Activated T-helper 1 cell treated with anti-CD3 and anti-CD28 coated beads, Interleukin-12 subunit alpha, Interleukin-12 subunit beta, Interleukin-2, Interleukin-4 antibody, amounts not matched to agents 30 ng/mL and 10 ng/mL and 1 ng/mL, durations not matched to agents 14 hours and 24 hours and 36 hours (primary cell): Measurements from ENCODE around the gene LAIR2. TPM values are rescaled to one million over a fixed set of nuclear protein-coding genes. Genes with fewer than 3 reads are reported as not detected.
A peak's percentile ranks its signal among the peaks of the same experiment; 100 is the strongest.
"Not testable (repeated sequence)": the region's sequence is repeated elsewhere in the genome, so short reads cannot be mapped to it uniquely, and the experiment has no call there.

ENCODE experiments used
- DNase-seq: peaks from one replicate; pipeline ENCODE4 v3.0.0; 2021; ENCODE audit warnings: low spot score
- H3K27ac Mint-ChIP-seq: one replicate; pipeline ENCODE4 v1.8.0; 2021; ENCODE audit warnings: mild to moderate bottlenecking, mixed read lengths
- H3K27me3 Mint-ChIP-seq: one replicate; pipeline ENCODE4 v1.8.0; 2022; ENCODE audit warnings: mild to moderate bottlenecking, moderate library complexity, mixed read lengths; ENCODE audit not compliant: insufficient read depth
- H3K36me3 Mint-ChIP-seq: one replicate; pipeline ENCODE4 v1.8.0; 2021; ENCODE audit warnings: low read depth, mixed read lengths
- H3K4me1 Mint-ChIP-seq: one replicate; pipeline ENCODE4 v1.8.0; 2021; ENCODE audit warnings: low read depth, mixed read lengths
- H3K4me3 Mint-ChIP-seq: one replicate; pipeline ENCODE4 v1.8.0; 2021; ENCODE audit warnings: mild to moderate bottlenecking, moderate library complexity, mixed read lengths
- H3K9me3 Mint-ChIP-seq: one replicate; pipeline ENCODE4 v1.8.0; 2021; ENCODE audit warnings: mixed read lengths
- intact Hi-C: fragments of 100-400 bp; cut with micrococcal nuclease; formaldehyde crosslinking; loops from one replicate; pipeline ENCODE4 v1.15.1; 2024
- total RNA-seq: library from RNA; stranded (reverse); gene quantifications from 2 replicates; pipeline ENCODE4 v1.2.3, GENCODE V29; 2022

The LAIR2 gene
- total RNA-seq, 1 donor from 2014 or later, result 49.1 TPM

GRCh38 chr19:54509200-54509940 lies 6.7 kb downstream of the LAIR2 start:
- H3K27ac Mint-ChIP-seq, DNase-seq, H3K27me3 Mint-ChIP-seq, H3K4me3 Mint-ChIP-seq, H3K9me3 Mint-ChIP-seq, H3K36me3 Mint-ChIP-seq, intact Hi-C loops: not testable (repeated sequence)
- peaks cover 24% of the 10 kb centered on the region for H3K4me1 Mint-ChIP-seq

GRCh38 chr19:54515156-54515555 lies 12.5 kb downstream of the LAIR2 start:
- intact Hi-C loops, result no loop called here
- Mint-ChIP-seq H3K27ac (no peak overlapping the region), H3K9me3 (peaks cover 4% of the 10 kb centered on the region), H3K27me3 (peaks cover 3% of the 10 kb centered on the region), H3K36me3 (peaks cover 5% of the 10 kb centered on the region), H3K4me1 (peaks cover 24% of the 10 kb centered on the region), H3K4me3 (no peak overlapping the region)
- no peak for DNase-seq

DNA sequence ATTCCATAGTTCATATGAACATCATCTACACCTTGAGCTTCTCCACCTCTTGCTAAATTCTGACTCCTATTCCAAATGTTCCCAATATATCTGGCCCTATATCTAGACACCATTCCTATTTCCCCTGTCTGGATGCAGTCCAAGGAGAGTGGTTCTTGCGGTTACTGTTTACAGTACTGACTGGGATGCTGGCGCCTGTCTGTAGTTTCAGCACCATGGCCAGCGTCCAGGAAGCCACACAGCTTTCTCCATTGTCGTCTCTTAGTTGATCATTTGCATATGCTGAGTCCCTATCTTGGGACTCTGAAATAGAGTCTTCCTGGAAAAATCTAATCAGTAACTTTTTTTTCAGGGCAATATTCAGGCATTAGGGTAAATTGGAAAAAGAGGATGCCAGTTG lies 14.9 kb downstream of the LAIR2 start:
- Mint-ChIP-seq H3K4me1 (peaks cover 46% of the 10 kb centered on the region), H3K9me3 (peaks cover 4% of the 10 kb centered on the region), H3K4me3 (no peak overlapping the region), H3K36me3 (peaks cover 5% of the 10 kb centered on the region), H3K27ac (no peak overlapping the region), H3K27me3 (peaks cover 3% of the 10 kb centered on the region)
- intact Hi-C loops, result no loop called here
- peak; percentile 53 for DNase-seq

- peak overlapping the region; percentile 91 for H3K27ac Mint-ChIP-seq
- peak overlapping the region; percentile 71 for H3K4me3 Mint-ChIP-seq
- peaks cover 4% of the 10 kb centered on the region for H3K9me3 Mint-ChIP-seq
- intact Hi-C loops, result loop anchor here (2.0 kb wide), 2 partner anchors 14 to 16 kb away; partner anchors contain the start of gene LAIR2
- peaks cover 3% of the 10 kb centered on the region for H3K27me3 Mint-ChIP-seq
- H3K4me1 Mint-ChIP-seq, result peaks cover 59% of the 10 kb centered on the region
- peaks cover 6% of the 10 kb centered on the region for H3K36me3 Mint-ChIP-seq
- DNase-seq, result peak; percentile 51
Measured at GRCh38 chr19:54518844-54519243, 16.2 kb downstream of the LAIR2 start.

DNA sequence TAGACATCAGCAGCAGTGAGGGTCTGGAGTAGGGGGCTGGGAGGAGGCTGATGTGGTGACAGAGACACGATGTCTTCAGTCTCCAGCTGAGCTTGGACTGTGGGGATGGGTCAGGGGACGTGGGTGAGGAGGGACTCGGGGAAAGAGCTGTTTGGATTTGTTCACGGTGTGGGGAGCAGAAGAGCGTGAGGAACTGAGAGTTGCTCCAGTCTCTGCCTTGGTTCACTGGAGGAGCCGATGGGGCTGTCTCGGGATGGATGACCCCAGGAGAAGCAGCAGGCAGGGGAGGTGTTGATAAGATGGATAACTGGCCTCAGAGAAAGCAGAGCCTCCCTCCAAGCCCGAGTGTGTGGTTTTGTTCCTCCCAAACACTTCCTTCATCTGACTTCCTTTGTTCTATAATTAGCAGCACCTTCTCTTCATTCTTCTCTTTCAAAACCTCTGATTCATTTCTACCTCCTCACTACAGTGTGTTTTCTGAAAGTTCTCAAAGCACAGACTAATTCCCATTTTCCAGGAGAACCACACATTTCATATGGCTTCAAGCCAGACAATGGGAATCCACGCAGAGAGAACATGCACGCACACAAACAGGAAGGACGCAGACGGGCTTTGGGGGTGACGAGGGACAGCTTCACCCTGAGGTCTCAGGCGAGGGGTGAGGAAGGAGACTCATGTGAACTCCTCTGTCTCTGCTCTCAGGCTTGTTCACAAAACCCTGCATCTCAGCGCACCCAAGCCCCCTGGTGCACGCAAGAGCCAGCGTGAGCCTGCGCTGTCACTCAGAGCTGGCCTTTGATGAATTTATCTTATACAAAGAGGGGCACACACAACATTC lies 18.6 kb downstream of the LAIR2 start:
- Mint-ChIP-seq H3K36me3 (peaks cover 6% of the 10 kb centered on the region), H3K27ac (peak overlapping the region; percentile 89), H3K9me3 (peaks cover 4% of the 10 kb centered on the region), H3K27me3 (peaks cover 3% of the 10 kb centered on the region), H3K4me1 (peaks cover 64% of the 10 kb centered on the region), H3K4me3 (peak overlapping the region; percentile 77)
- DNase-seq, result peak; percentile 2
- intact Hi-C loops, result loop anchor here (5.0 kb wide), 1 partner anchor 39 kb away; no protein-coding TSS in a partner anchor

DNA sequence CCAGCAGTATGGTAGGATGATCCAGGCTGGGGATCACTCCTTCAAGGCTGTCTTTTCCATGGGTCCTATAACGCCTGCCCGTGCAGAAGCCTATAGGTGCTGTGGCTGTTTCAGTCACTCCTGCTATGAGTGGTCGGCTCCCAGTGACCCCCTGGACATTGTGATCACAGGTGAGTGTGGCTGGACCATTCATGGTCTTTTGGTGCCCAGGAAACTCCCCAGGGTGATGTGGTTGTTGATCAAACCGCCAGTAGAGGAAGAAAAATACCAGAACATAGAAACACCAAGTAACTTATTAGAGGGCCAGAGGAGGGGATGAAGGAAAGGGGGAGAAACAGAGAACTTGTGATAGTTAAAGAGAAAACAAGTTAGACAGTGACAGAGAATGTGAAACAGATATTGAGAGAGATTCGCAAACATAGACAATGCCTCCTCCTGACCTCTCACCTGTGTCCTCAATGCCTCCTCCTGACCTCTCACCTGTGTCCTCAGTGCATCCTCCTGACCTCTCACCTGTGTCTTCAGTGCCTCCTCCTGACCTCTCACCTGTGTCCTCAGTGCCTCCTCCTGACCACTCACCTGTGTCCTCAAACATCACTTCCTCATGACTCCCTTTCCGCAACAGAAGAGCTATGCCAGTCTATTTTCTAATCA lies 19.4 kb downstream of the LAIR2 start:
- DNase-seq, result no peak
- Mint-ChIP-seq H3K4me1 (peaks cover 64% of the 10 kb centered on the region), H3K9me3 (peaks cover 5% of the 10 kb centered on the region), H3K27ac (peak overlapping the region; percentile 89), H3K4me3 (peak overlapping the region; percentile 77), H3K36me3 (peaks cover 6% of the 10 kb centered on the region), H3K27me3 (peaks cover 3% of the 10 kb centered on the region)
- intact Hi-C loops, result loop anchor here (5.0 kb wide), 1 partner anchor 40 kb away; no protein-coding TSS in a partner anchor

DNA sequence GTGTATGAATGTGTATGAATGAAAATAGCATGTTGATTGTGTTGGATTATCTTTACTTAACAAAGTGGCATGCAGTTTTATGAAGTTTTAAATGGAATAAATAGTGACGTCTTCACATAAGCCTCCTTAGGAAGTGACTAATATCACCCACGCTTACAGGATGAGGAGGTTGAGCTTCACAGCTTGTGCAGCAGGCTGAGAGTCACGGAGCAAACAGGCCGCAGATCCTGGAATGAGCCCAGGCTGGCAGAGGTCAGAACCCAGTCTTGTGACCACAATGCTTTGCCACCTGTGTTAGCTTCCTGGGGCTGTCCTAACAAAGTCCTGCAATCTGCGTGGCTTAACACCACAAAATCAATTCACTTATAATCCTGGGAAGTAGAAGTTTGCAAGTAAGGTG lies 20.8 kb downstream of the LAIR2 start:
- Mint-ChIP-seq H3K4me3 (peak overlapping the region; percentile 25), H3K36me3 (peaks cover 5% of the 10 kb centered on the region), H3K27me3 (no peaks in the 10 kb centered on the region), H3K4me1 (peaks cover 54% of the 10 kb centered on the region), H3K27ac (peak overlapping the region; percentile 85), H3K9me3 (peaks cover 5% of the 10 kb centered on the region)
- DNase-seq, result peak; percentile 31
- intact Hi-C loops, result loop anchor here (1.0 to 5.0 kb wide), 2 partner anchors 9 to 41 kb away; no protein-coding TSS in a partner anchor

DNA sequence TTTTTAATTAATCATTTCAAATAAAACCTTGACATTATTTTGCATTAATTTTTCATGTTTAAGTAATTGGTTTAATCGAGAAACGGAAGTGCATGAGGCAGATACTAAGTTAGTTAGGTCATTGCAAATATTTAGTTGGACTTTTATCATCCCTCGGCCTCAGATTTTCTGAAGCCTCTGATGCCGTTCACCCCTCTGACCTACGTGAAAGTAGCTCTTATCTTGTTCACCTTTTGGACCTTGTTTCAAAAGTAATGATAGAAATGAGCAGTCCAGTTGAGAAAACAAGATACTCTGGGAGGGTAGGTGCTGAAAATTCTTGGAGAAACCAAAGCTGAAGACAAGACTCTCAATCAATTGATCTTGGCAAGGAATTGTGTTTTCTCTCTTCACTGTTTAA lies 23.0 kb downstream of the LAIR2 start:
- DNase-seq, result no peak
- H3K36me3 Mint-ChIP-seq, result peaks cover 2% of the 10 kb centered on the region
- H3K9me3 Mint-ChIP-seq, result peaks cover 5% of the 10 kb centered on the region
- intact Hi-C loops, result no loop called here
- no peak overlapping the region for H3K27ac Mint-ChIP-seq
- peaks cover 2% of the 10 kb centered on the region for H3K27me3 Mint-ChIP-seq
- H3K4me1 Mint-ChIP-seq, result peaks cover 44% of the 10 kb centered on the region
- H3K4me3 Mint-ChIP-seq, result no peak overlapping the region

- H3K4me3 Mint-ChIP-seq, result no peak overlapping the region
- H3K36me3 Mint-ChIP-seq, result peaks cover 2% of the 10 kb centered on the region
- H3K27me3 Mint-ChIP-seq, result peaks cover 2% of the 10 kb centered on the region
- intact Hi-C loops, result no loop called here
- peaks cover 37% of the 10 kb centered on the region for H3K4me1 Mint-ChIP-seq
- peaks cover 5% of the 10 kb centered on the region for H3K9me3 Mint-ChIP-seq
- H3K27ac Mint-ChIP-seq, result no peak overlapping the region
- no peak for DNase-seq
Measured at GRCh38 chr19:54526972-54527371, 24.3 kb downstream of the LAIR2 start.

- no peaks in the 10 kb centered on the region for H3K36me3 Mint-ChIP-seq
- H3K27me3 Mint-ChIP-seq, result peaks cover 8% of the 10 kb centered on the region
- intact Hi-C loops, result no loop called here
- H3K4me1 Mint-ChIP-seq, result peaks cover 36% of the 10 kb centered on the region
- no peak overlapping the region for H3K27ac Mint-ChIP-seq
- DNase-seq, result no peak
- H3K9me3 Mint-ChIP-seq, result peaks cover 5% of the 10 kb centered on the region
- no peak overlapping the region for H3K4me3 Mint-ChIP-seq
Measured at GRCh38 chr19:54530866-54531265, 28.2 kb downstream of the LAIR2 start.

- no peaks in the 10 kb centered on the region for H3K36me3 Mint-ChIP-seq
- H3K4me1 Mint-ChIP-seq, result peaks cover 40% of the 10 kb centered on the region
- peak overlapping the region; percentile 53 for H3K4me3 Mint-ChIP-seq
- intact Hi-C loops, result loop anchor here (1.0 to 2.0 kb wide), 2 partner anchors 9 to 14 kb away; no protein-coding TSS in a partner anchor
- H3K9me3 Mint-ChIP-seq, result no peaks in the 10 kb centered on the region
- H3K27me3 Mint-ChIP-seq, result peaks cover 11% of the 10 kb centered on the region
- H3K27ac Mint-ChIP-seq, result peak overlapping the region; percentile 79
- no peak for DNase-seq
Measured at GRCh38 chr19:54532528-54532927, 29.9 kb downstream of the LAIR2 start.

- H3K9me3 Mint-ChIP-seq, result no peaks in the 10 kb centered on the region
- intact Hi-C loops, result loop anchor here (2.0 kb wide), 1 partner anchor 15 kb away; no protein-coding TSS in a partner anchor
- H3K27ac Mint-ChIP-seq, result no peak overlapping the region
Measured at GRCh38 chr19:54533476-54533875, 30.8 kb downstream of the LAIR2 start.

More at GRCh38 chr19:54533476-54533875, 30.8 kb downstream of the LAIR2 start:
- H3K27me3 Mint-ChIP-seq, result peaks cover 11% of the 10 kb centered on the region
- H3K4me1 Mint-ChIP-seq, result peaks cover 40% of the 10 kb centered on the region
- no peak for DNase-seq
- no peaks in the 10 kb centered on the region for H3K36me3 Mint-ChIP-seq
- no peak overlapping the region for H3K4me3 Mint-ChIP-seq
